Measurements from ENCODE around the gene TOGARAM1.

Gene TOGARAM1

DNA sequence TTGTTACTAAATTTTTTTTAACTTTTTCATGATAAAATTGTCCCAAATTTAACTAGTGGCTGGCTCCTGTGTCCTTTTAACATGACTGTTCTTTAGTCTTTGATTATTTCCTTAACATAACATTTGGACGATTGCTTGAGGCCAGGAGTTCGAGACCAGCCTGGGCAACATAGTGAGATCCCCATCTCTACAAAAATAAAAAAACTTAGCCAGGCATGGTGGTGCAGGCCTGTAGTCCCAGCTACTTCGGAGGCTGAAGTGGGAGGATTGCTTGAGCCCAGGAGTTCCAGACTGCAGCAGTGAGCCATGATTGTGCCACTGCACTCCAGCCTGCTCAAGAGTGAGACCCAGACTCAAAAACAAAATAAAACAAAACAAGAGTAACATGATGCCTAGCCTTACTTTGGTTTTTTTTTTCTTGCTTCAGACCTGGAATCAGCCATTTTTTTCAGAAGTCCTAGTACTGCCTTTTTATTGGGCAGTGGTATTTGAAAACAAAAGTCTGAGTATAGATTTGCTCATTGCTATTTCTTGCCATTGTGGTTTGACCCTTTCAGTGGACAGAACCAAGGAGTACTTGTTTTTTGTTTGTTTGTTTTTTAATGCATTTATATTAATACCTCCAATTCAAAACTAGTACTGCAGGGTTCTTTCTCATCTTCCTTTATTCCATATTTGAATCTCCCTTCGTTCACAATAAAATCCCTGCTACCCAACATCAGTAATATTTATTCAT is 4.8 kb downstream of the TOGARAM1 start:
- no peak for DNase-seq

DNA sequence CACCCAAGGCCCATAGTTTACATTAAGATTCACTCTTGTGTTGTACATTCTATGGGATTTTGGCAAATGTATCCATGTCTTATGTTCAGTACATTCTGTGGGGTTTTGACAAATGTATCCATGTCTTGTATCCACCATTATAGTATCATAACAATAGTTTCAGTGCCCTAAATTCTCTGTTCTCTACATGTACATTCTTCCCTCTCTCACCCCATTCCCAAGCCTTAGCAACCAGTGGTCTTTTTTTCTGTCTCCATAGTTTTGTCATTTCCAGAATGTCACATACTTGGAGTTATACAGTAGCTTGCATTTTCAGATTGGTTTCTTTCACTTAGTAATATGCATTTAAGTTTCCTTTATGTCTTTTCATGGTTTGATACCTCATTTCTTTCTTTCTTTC is 6.7 kb downstream of the TOGARAM1 start:
- DNase-seq, result no peak

DNA sequence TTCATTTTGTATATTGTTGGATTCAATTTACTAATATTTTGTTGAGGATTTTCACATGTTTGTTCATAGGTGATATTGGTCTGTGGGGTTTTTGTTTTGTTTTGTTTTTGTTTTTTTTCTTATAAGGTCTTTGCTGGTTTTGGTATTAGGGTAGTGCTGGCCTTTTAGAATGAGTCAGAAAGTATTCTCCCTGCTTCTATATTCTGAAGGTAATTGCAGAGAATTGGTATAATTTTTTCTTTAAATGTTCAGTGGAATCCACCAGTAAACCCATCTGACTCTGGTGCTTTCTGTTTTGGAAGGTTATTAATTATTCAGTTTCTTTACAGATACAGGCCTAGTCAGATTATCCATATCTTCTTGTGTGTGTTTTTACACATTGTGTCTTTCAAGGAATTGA is 8.9 kb downstream of the TOGARAM1 start:
- no peak for DNase-seq

DNA sequence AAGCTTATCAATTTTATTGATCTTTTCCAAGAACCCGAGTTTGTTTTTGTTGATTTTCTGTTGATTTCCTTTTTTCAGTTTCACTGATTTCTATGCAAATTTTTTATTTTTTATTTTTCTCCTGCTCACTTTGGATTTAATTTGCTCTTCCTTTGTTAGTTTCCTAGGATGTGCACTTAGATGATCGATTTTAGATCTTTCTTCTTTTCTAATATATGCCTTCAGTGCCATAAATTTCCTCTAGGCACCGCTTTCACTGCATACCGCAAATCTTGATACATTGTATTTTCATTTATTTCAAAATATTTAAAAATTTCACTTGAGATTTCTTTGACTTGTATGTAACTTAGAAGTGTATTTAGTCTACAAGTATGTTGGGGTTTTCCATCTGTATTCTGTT is 9.5 kb downstream of the TOGARAM1 start:
- no peak for DNase-seq

DNA sequence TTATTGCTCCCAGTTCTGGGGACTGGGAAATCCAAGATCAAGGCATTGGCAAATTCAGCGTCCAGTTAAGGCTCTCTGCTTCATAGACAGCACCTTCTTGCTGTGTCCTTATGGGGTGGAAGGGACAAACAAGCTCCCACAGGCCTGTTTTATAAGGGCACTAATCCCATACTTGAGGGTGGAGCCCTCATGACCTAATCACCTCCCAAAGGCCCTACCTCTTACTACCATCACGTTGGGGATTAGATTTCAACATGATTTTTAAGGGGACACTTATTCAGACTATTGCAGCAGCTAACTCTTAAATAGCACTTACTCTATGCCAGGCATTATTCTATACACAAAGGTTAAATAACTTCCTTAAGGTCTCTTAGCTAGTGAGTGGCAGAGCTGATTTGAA is 17.3 kb downstream of the TOGARAM1 start:
- DNase-seq, result no peak

DNA sequence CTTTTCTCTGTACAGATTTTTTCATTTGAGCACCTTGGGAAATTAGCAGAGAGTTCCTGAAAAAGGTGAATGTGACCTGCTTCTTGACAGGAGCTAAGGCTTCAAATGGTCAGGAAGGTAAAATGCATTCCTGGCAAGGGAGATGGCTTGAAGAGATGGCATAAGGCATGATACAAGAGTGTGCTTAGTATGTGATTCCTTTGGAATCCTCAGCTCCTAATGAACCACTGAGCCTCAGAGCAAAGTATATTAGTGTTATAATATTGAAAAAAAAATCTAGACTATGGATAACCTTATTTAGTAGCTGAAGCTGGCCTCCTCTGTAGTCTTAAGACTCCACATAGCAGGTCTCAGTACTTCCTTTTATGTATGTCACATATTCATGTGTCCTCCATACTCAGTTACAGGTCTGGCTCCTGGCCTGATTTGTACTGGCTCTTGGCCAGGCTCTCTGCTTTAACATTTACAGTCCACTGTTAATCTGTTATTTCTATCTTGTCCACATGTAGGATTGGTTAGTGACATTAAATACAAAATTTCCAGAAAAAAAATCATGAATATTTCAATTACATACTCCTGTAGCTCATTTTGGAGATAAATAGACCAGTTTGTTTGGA is 17.9 kb downstream of the TOGARAM1 start:
- DNase-seq, result no peak

DNA sequence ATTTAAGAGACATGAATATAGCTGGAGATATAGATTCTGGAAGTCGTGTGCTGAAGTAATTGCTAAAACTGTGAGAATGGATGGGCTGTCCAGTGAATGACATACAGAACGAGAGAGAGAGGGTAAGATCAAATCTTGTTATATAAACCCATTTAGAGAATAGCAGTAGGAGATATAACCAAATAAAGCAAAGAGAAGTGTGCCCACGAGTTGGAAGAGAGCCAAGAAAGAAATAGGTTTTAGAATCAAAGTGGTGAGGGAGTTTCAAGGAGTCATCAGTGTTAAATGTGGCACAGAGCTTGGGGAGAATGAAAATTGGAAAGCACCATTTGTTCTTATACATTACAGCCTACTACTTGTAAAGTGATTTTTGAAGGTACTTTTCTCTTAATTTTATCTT is 19.2 kb downstream of the TOGARAM1 start:
- no peak for DNase-seq

DNA sequence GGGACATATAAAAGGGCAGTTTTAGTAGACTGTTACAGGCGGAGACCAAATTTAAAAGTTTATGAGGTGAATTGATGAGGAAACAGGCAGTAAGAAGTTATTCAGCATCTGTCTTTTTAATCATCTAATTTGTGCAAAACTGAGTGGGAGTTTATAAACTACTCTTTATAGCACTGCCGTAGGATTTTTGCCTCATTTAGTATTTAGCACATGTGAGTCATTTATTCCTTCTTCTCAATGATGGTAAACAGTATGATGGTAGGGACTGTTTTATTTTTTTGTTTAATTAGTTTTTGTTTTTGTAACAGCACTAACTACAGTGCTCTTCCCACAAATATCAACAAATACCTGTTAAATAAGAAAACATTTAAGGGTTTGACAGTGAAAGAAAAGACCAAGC is 20.6 kb downstream of the TOGARAM1 start:
- DNase-seq, result no peak

DNA sequence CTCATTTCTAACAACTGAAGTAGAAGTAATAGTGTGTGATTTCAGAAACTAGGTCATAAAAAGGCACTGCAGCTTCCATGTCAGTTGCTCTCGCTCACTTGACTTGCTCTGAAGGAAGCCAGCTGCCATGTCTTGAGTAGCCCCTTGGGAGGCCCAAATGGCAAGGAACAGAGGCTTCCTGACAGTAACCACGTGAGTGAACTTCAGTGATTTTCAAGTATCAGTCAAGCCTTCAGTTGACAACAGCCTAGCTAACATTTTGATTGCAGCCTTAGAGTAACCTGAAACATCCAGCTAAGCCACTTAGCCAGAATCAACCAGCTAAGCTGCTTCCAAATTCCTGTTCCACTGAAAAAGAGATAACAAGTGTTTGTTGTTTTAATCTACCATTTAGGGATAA is 26.7 kb downstream of the TOGARAM1 start:
- no peak for DNase-seq

DNA sequence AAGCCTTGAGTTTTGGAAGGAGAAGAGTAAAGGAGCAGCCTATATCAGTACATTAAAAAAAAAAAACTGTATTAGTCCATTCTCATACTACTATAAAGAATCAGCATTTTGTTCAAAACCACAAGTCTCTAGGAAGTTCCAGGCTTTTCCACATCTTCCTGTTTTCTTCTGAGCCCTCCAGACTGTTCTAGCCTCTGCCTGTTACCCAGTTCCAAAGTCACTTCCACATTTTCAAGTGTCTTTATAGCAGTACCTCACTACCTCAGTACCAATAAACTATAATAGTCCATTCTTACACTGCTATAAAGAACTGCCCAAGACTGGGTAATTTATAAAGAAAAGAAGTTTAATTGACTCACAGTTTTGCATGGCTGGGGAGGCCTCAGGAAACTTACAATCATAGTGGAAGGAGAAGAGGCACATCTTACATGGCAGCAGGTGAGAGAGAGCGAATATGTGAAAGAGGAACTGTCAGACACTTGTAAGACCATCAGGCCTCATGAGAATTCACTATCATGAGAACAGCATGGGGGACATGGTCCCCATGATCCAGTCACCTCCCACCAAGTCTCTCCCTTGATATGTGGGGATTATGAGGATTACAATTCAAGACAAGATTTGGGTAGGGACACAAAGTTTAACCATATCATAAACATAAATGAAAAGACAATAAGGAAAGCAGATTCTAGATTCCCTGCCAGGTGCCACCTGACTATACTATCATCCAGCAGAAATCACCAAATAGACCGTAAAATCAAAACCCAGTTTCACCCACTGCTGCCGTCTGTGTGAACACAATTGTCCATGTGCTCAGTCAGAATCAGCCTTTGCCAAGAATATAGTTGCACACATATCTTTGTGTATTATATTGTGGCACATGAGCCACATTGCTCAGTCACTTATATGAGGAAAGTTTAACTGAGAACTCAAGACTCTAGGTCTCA is 27.8 kb downstream of the TOGARAM1 start:
- no peak for DNase-seq

DNA sequence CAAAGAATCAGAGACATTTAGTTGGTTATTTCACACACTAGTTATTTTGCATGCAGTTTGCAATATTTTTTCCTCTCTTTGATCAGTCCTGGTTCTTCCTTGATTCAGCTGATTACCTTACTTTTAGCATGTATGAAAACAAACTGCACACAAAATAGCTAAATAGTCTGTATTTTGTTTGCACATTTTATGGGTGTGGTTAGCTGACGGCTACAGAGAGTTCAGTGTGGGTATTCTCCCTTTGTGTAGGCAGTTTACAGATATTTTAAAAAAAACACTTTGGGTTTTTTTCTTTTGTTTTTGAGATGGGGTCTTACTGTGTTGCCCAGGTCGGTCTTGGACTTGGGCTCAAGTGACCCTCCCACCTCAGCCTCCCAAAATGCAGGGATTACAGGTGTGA is 28.5 kb downstream of the TOGARAM1 start:
- no peak for DNase-seq

DNA sequence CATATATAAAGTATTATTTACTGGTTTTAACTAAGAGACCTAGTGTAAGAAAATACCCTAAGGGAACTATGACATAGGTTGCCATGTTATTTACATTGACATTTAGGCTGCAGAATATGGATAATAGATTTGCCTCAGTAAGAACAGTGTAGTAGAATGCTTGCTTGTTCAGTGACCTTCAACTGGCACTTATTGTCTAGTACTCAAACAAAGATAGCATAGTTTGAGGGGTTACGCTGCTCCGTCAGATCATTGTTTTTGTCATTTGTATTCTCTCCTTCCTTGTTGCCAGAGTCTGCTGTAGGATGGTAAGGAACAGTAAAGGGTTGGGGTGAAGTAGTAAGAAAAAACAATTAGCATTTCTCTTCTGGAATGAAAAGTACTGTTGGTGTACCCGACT is 33.2 kb downstream of the TOGARAM1 start:
- no peak for DNase-seq

DNA sequence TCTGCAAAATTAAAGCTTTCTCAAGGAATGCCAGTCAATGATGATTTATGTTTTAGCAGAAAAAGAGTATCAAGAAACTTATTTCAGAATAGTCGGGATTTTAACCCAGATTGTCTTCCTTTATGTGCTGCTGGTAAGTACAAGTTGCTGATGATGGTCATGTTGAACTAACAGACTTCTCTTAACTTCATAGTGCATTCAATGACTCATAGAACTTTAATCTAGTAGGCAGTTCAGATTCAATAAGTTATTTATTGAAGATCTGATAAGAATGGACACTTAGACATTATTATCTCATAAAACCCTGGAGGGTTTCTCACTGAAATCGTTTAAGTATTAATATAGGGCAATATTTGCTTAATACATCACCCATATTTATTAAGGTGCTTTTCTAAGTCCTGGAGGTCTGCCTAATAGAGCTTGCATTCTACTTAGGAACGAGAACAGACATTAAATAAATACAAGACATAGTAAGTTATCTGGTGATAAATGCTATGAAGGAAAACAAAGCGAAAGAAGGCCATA is 33.8 kb downstream of the TOGARAM1 start:
- no peak for DNase-seq

DNA sequence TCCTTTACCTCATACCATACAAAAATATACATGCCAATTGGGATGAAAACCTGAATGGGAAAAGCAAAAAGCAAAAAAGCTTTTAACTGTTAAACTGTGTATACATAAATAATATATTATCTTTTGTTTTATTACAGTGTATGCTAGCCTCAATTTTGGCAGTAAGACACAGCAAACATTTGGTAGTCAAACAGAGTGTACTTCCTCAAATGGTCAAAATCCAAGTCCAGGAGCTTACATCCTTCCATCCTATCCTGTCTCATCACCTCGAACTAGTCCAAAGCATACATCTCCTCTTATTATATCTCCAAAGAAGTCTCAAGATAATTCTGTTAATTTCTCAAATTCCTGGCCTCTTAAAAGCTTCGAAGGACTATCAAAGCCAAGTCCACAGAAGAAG is 41.9 kb downstream of the TOGARAM1 start:
- no peak for DNase-seq

DNA sequence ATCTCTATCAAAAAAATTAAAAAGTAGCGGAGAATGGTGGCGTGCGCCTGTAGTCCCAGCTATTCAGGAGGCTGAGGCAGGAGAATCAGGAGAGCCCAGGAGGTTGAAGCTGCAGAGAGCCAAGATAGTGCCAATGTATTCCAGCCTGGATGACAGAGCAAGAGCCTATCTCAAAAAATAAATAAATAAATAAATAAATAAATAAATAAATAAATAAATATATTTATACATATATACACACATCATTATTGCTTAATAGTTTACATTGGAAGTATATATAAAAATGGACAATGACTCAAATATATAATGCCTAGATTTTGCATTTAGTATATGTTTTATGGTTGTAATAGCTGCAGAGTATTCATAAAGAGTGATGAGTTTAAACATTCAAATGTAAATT is 53.1 kb downstream of the TOGARAM1 start:
- DNase-seq, result no peak

DNA sequence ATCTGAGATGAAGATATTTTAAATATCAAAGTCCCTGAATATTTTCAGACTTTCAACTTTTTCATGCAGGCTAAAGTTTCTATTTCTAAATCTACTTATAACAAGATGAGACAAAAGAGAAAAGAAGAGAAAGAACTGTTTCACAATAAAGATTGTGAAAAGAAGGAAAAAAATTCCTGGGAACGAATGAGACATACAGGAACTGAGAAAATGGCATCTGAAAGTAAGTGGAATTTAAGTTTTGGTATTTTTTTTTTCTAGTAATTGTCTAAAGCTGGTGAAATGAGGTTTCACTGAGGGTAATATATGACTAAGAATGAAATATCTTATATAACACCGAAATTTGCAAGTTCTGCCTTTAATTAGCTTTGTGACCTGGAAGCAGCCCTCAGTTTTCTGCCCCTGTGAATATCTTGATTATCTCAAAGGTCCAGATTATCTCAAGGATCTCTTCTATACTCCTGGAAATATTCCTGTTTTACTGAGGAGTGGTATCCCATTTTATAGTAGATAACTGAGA is 66.2 kb downstream of the TOGARAM1 start:
- no peak for DNase-seq

DNA sequence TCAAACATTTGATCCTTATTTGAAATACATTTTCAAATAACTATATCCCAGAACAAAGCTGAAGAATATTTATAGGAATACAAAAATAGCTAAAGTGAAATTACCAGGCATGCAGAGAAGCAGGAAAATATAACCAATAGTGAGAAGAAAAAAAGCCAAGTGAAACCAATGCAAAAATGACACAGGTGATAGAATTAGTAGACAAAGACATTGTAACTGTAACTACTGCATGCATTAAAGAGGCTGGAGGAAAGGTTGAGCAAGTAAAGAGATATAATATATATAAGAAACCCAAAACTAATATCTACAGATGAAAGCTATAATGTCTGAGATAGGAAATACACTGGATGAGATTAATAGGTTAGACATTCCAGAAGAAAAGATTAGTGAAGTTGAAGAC is 72.7 kb downstream of the TOGARAM1 start:
- no peak for DNase-seq

DNA sequence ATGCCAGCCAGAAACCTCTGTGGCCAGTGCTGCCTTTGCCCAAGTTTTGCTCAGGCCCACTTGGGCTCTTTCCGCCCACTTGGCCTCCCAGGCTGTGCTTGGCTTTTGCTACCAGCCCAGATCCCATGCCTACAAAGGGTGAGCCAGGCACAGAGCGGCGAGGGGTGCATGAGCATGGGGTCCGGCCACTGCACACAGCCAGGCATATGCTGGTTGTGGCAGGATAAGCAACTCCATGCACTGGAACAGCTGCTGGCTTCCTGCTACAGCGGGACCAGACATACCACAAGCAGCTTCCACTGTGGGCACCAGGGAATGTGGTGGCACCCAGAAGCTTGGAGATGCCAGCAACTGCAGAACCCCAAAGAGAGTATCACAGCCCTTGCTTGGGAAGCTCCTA is 76.3 kb downstream of the TOGARAM1 start:
- DNase-seq, result no peak

DNA sequence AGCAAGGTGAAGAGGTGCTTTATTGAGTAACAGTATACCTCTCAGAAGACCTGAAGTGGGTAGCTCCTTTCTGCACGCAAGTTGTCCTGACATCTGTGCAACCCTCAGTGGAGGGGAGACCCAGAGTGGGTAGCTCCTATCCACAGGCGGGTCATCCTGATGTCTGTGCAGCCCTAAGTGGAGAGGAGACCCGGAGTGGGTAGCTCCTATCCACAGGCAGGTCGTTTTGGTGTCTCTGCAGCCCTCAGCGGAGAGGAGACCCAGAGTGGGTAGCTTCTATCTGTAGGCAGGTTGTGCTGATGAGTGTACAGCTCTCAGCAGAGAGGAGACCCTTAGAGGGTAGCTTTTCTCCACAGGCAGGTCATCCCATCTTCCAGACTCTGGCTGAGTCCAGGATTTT is 76.9 kb downstream of the TOGARAM1 start:
- no peak for DNase-seq

DNA sequence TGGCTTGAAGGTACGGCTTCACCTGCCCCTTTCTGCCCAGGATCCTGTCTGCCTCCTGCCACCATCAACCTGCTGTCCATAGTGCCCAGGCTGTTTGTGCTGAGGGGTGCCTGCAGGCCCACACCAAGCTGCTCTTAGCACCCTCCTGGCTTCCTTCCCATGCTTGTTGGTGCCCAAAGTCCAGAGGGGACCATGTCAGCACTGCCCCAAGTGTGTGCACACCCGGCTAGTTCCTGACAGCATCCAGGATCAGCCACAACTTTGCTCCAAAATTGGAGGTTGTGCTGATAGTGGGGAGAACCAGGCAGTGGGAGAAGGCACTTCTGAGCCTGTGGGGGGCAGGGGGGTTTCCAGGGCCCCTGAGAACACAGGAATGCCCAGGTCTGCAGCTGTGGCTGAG is 77.4 kb downstream of the TOGARAM1 start:
- DNase-seq, result no peak

DNA sequence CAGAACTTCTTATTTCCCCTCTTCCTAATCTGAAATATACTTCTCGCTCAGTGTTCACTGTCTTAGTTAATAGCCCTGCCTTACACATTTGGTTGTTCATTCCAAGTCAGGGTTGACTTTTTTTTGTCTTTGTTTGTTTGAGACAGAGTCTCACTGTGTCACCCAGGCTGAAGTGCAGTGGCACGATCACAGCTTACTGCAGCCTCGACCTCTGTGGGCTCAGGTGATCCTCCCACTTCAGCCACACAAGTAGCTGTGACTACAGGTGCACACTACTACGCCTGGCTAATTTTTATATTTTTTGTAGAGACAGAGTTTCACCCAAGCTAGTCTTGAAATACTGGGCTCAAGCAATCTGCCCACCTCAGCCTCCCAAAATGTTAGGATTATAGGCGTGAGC is 79.7 kb downstream of the TOGARAM1 start:
- DNase-seq, result no peak

DNA sequence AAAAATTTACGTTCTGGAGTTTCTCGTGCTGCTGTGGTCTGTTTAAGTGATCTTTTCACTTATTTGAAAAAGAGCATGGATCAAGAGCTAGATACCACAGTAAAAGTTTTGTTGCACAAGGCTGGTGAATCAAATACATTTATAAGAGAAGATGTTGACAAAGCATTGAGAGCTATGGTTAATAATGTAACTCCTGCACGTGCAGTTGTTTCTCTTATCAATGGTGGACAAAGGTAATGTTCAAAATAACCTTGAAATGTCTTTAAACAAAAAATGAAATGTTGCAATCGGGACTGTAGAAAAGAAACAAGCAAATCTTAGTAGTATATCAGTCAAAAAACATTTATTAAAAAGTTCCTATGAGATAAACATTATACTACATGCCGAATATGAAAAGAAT is 82.6 kb downstream of the TOGARAM1 start:
- DNase-seq, result no peak

DNA sequence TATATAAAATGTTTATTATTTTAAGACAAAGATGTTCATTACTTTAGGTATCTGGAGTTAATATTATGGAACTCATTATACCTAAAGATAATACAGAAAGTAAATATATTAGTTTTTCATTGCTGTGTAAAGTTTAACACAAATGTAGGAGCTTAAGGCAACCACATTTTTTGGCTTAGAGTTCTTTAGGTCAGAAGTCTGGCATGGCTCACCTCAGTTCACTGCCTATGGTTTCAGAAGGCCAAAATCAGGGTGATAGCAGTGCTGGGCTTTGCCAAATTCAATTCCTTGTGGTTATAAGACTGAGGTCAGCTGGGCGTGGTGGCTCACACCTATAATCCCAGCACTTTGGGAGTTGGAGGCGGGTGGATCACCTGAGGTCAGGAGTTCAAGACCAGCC is 86.4 kb downstream of the TOGARAM1 start:
- no peak for DNase-seq
